Sigmoid colon (tissue), 7 donors: ENCODE measurements around the gene PADI2. TPM values are rescaled to one million over a fixed set of nuclear protein-coding genes. Genes with fewer than 3 reads are reported as not detected.

ENCODE experiments used
- DNase-seq: peaks from one replicate; pipeline ENCODE4 v3.0.0-alpha.2; 2019
- H3K27ac ChIP-seq, 4 donors: fragments of 200-600 bp; sonication (generic); one replicate each; pipeline ENCODE4 v1.5.1; 2016 to 2019; ENCODE audit warnings: mild to moderate bottlenecking in 1 of 4
- H3K27me3 ChIP-seq, 3 donors: fragments of 200-600 bp; sonication (generic); one replicate each; pipeline ENCODE4 v1.5.1; 2019; ENCODE audit warnings: mild to moderate bottlenecking in 1 of 3
- H3K36me3 ChIP-seq, 4 donors: fragments of 200-600 bp; sonication (generic); one replicate each; pipeline ENCODE4 v1.5.1; 2016 to 2019
- H3K4me1 ChIP-seq, 4 donors: fragments of 200-600 bp; sonication (generic); one replicate each; pipeline ENCODE4 v1.5.1; 2017 to 2019
- H3K4me3 ChIP-seq, 4 donors: fragments of 200-600 bp; sonication (generic); one replicate each; pipeline ENCODE4 v1.5.1; 2017 to 2019; ENCODE audit warnings: mild to moderate bottlenecking in 2 of 4, moderate library complexity in 1 of 4
- H3K9me3 ChIP-seq, 4 donors: fragments of 200-600 bp in 3 of 4; sonication (generic) in 3 of 4; one replicate each; pipeline versions ENCODE4 v1.5.1 to v1.6.1; 2013 to 2019
- EP300 ChIP-seq, 4 donors: sonication (generic); formaldehyde crosslinking; IDR thresholded peaks; one replicate each; pipeline ENCODE4 v1.6.1; 2017; ENCODE audit warnings: antibody characterized with exemption in 4 of 4
- POLR2A ChIP-seq, 2 donors: fragments of 450-650 bp; IDR thresholded peaks; one replicate each; pipeline ENCODE4 v1.6.1; 2016; ENCODE audit warnings: antibody characterized with exemption in 2 of 2, mild to moderate bottlenecking in 2 of 2, moderate library complexity in 2 of 2
- POLR2AphosphoS5 ChIP-seq, 4 donors: sonication (generic); formaldehyde crosslinking; IDR thresholded peaks; one replicate each; pipeline ENCODE4 v1.6.1; 2017; ENCODE audit warnings: antibody characterized with exemption in 4 of 4
- WGBS, 2 donors: extraction: QIAGEN DNeasy Blood & Tissue Kit; methylation state at CpG; one replicate each; pipeline ENCODE4 v1.1.7; 2013; 5-methylcytosine and 5-hydroxymethylcytosine counted together
- intact Hi-C: fragments of 100-400 bp; cut with DNase I; formaldehyde crosslinking; loops from one replicate; pipeline ENCODE4 v1.15.1; 2023
- polyA plus RNA-seq, 3 donors: library from polyadenylated mRNA; stranded (reverse); fragments of 200-250 nt; gene quantifications; one replicate each; pipeline ENCODE4 v1.2.3, GENCODE V29; 2013
- total RNA-seq, 4 donors: library from RNA; depleted of rRNA; stranded (reverse); fragments of >200 nt; gene quantifications; one replicate each; pipeline ENCODE4 v1.1.0, GENCODE V29; 2016
- TF ChIP-seq, protein P1 (sequence below), 4 experiments: fragments of 450-650 bp in 3 of 4; fragments of 200-600 bp in 1 of 4; IDR thresholded peaks; one replicate each; pipeline ENCODE4 v1.5.1; 2016 to 2019; ENCODE audit warnings: antibody characterized with exemption in 4 of 4, mild to moderate bottlenecking in 3 of 4, moderate library complexity in 2 of 4
- donor health status: healthy with polysubstance abuse.
- donor health status: Bipolar disorder and iron deficiency.
- donor health status: healthy.

PADI2 gene
- total and polyA plus RNA-seq, 7 donors, result 0.27 to 169 (median 1.1) TPM

- WGBS, 2 donors, result 36 to 48% methylated on average over 12 of the region's 12 CpGs
- Histone ChIP-seq H3K9me3 (no peaks in the 10 kb centered on the region), H3K27ac (no peak overlapping the region), H3K4me1 (peaks cover 0 to 13% (median 0%) of the 10 kb centered on the region in 4 donors), H3K4me3 (no peak overlapping the region), H3K27me3 (no peaks in the 10 kb centered on the region), H3K36me3 (no peaks in the 10 kb centered on the region)
- TF ChIP-seq EP300 (IDR thresholded peaks at IDR 0.05) (no peak), POLR2A (IDR thresholded peaks at IDR 0.05) (no peak)
- TF ChIP-seq, protein P1, sequence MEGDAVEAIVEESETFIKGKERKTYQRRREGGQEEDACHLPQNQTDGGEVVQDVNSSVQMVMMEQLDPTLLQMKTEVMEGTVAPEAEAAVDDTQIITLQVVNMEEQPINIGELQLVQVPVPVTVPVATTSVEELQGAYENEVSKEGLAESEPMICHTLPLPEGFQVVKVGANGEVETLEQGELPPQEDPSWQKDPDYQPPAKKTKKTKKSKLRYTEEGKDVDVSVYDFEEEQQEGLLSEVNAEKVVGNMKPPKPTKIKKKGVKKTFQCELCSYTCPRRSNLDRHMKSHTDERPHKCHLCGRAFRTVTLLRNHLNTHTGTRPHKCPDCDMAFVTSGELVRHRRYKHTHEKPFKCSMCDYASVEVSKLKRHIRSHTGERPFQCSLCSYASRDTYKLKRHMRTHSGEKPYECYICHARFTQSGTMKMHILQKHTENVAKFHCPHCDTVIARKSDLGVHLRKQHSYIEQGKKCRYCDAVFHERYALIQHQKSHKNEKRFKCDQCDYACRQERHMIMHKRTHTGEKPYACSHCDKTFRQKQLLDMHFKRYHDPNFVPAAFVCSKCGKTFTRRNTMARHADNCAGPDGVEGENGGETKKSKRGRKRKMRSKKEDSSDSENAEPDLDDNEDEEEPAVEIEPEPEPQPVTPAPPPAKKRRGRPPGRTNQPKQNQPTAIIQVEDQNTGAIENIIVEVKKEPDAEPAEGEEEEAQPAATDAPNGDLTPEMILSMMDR (IDR thresholded peaks at IDR 0.05), result peak; percentile 6 to 48 (median 35)
- intact Hi-C loops, result loop anchor here (1.0 to 10.0 kb wide), 3 partner anchors 178 to 1535 kb away; partner anchors contain the start of genes CASP9, DNAJC16 and NBPF1
- DNase-seq, result no peak
Measured at GRCh38 chr1:17059391-17060305, 59.6 kb downstream of the PADI2 start.

- TF ChIP-seq POLR2A (IDR thresholded peaks at IDR 0.05) (no peak), POLR2AphosphoS5 (IDR thresholded peaks at IDR 0.05) (no peak), EP300 (IDR thresholded peaks at IDR 0.05) (no peak)
- TF ChIP-seq, protein P1 (IDR thresholded peaks at IDR 0.05), result no peak
- H3K27me3 ChIP-seq, result no peaks in the 10 kb centered on the region
- WGBS, 2 donors, result 78 to 81% methylated on average over 4 of the region's 4 CpGs
Measured at GRCh38 chr1:17056551-17056950, 62.7 kb downstream of the PADI2 start.

GRCh38 chr1:17055801-17056200 lies 63.5 kb downstream of the PADI2 start:
- WGBS, 2 donors, result 95% methylated on average over 7 of the region's 7 CpGs
- DNase-seq, result no peak
- Histone ChIP-seq H3K9me3 (no peaks in the 10 kb centered on the region), H3K27me3 (no peaks in the 10 kb centered on the region), H3K27ac (no peak overlapping the region), H3K4me1 (peaks cover 0 to 30% (median 16%) of the 10 kb centered on the region in 4 donors), H3K4me3 (no peak overlapping the region), H3K36me3 (peaks cover 0 to 6% (median under 1%) of the 10 kb centered on the region in 4 donors)
- intact Hi-C loops, result loop anchor here (10.0 kb wide), 2 partner anchors 441 to 1531 kb away; partner anchors contain the start of genes CASP9, DNAJC16 and NBPF1
- no peak for TF ChIP-seq POLR2AphosphoS5 (IDR thresholded peaks at IDR 0.05)
- no peak for TF ChIP-seq POLR2A (IDR thresholded peaks at IDR 0.05)

More at GRCh38 chr1:17056551-17056950, 62.7 kb downstream of the PADI2 start:
- intact Hi-C loops, result loop anchor here (10.0 kb wide), 2 partner anchors 442 to 1532 kb away; partner anchors contain the start of genes CASP9, DNAJC16 and NBPF1
- H3K36me3 ChIP-seq, result no peaks in the 10 kb centered on the region
- H3K27ac ChIP-seq, result no peak overlapping the region
- no peaks in the 10 kb centered on the region for H3K9me3 ChIP-seq
- peaks cover 0 to 23% (median 16%) of the 10 kb centered on the region in 4 donors for H3K4me1 ChIP-seq
- H3K4me3 ChIP-seq, result no peak overlapping the region
- no peak for DNase-seq

DNA sequence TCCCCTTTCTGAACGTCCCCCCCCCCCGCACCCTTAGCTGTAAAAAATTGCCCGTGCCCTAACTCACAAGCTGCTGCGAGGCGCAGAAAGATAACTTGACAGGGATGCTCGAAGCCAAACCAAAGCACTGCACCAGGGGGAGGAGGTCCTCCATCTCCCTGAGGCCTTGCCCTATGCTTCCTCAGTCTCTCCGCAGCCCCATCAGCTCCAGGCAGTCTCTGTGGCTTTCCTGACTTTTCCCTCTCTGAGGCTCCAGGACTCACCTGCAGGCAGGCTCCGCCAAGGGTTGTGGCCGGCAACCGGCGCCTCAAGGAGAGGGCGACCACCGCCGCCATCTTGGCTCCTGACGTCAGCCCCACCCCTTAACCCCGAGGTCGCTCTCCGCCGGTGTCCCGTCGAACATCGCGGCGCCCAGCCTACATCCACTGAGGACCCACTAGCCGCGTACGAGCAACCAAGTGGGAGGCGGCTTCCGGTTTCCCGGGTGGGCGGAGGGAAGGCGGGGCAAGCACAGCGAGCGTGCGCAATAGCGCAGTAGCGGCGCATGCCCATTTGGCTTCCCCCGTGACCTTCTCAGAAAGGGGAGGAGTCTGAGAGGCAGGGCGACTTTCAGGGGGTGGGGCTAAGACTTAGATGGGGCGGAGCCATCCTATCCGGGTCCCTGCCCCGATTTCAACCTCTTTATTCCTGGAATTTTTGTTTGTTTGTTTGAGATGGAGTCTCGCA lies 65.4 kb downstream of the PADI2 start, which contains the start of gene SDHB:
Gene SDHB (minus strand): TSS at position 348 of the 726 bp plus-strand sequence. CDS start 13 bp downstream, at position 335.
- H3K9me3 ChIP-seq, result no peaks in the 10 kb centered on the region
- 0 to 1% methylated on average over 44 of the region's 44 CpGs for WGBS, 2 donors
- H3K4me1 ChIP-seq, result peaks cover 0 to 30% (median 16%) of the 10 kb centered on the region in 4 donors
- intact Hi-C loops, result loop anchor here (10.0 kb wide), 2 partner anchors 439 to 1529 kb away; partner anchors contain the start of genes CASP9, DNAJC16 and NBPF1
- peak; percentile 100 for DNase-seq
- no peaks in the 10 kb centered on the region for H3K27me3 ChIP-seq
- peak; percentile 96 to 99 (median 98) for TF ChIP-seq POLR2AphosphoS5 (IDR thresholded peaks at IDR 0.05)
- peak; percentile 94 for TF ChIP-seq POLR2A (IDR thresholded peaks at IDR 0.05)
- TF ChIP-seq, protein P1 (IDR thresholded peaks at IDR 0.05), result no peak
- TF ChIP-seq EP300 (IDR thresholded peaks at IDR 0.05), result peak in 1 of 4 donors; percentile 71
- peak within 1 kb of the TSS; percentile 89 to 98 (median 94) for H3K27ac ChIP-seq
- H3K4me3 ChIP-seq, result peak within 1 kb of the TSS; percentile 67 to 90 (median 86)
- peaks cover 0 to 24% (median 6%) of the 10 kb centered on the region in 4 donors for H3K36me3 ChIP-seq
